Panc1 (cell line): Measurements from ENCODE around the gene NLRP6. TPM values are rescaled to one million over a fixed set of nuclear protein-coding genes. Genes with fewer than 3 reads are reported as not detected.

Experiments
- ATAC-seq: fragments of 200-7000 bp; cut with Tn5 transposase; 2 replicates; pipeline ENCODE4 v1.9.1; 2020; ENCODE audit warnings: mild to moderate bottlenecking, moderate library complexity
- BruUV-seq: library from RNA; stranded (reverse); fragments of 400-500 nt; replicated peaks from 2 replicates; lab custom pipeline; 2021; lab: Mats Ljungman, UMichigan
- CTCF ChIA-PET: fragments of 300-600 bp; sonication (Branson Sonifier 250); formaldehyde crosslinking; loops from one replicate; lab custom pipeline; 2022; ENCODE audit warnings: antibody characterized with exemption; lab: Charles Lee
- POLR2A ChIA-PET: fragments of 300-600 bp; sonication (Branson Sonifier 250); formaldehyde crosslinking; loops from one replicate; lab custom pipeline; 2022; ENCODE audit warnings: antibody characterized with exemption; lab: Charles Lee
- DNase-seq: peaks from one replicate; pipeline ENCODE4 v3.0.0-alpha.2; 2010; ENCODE audit warnings: low read depth, low spot score
- H3K27ac ChIP-seq: 2 replicates; pipeline ENCODE4 v1.5.1; 2011; ENCODE audit warnings: mild to moderate bottlenecking, low read length, inconsistent platforms
- H3K27me3 ChIP-seq: fragments of 200-500 bp; sonication (Bioruptor generic); 2 replicates; pipeline ENCODE4 v1.6.0; 2014; ENCODE audit warnings: low read length, inconsistent platforms; ENCODE audit not compliant: control insufficient read depth, insufficient read depth
- H3K36me3 ChIP-seq: fragments of 200-500 bp; sonication (Bioruptor generic); 2 replicates; pipeline ENCODE4 v1.5.1; 2014; ENCODE audit warnings: inconsistent platforms, mild to moderate bottlenecking, low read length, moderate library complexity; ENCODE audit not compliant: control insufficient read depth, insufficient read depth
- H3K4me1 ChIP-seq: 2 replicates; pipeline ENCODE4 v1.5.1; 2011; ENCODE audit warnings: inconsistent platforms, mild to moderate bottlenecking, low read length, moderate library complexity; ENCODE audit not compliant: control insufficient read depth, insufficient read depth
- H3K4me3 ChIP-seq, 2 experiments: 2 replicates each; pipeline ENCODE4 v1.5.1; 2011 to 2012; ENCODE audit warnings: low read depth in 2 of 2, low read length in 2 of 2, mild to moderate bottlenecking in 2 of 2, inconsistent platforms in 1 of 2, moderate library complexity in 1 of 2
- H3K9me3 ChIP-seq: fragments of 200-500 bp; sonication (Bioruptor generic); 2 replicates; pipeline ENCODE4 v1.5.1; 2014; ENCODE audit warnings: low read depth, mild to moderate bottlenecking, inconsistent platforms, low read length, moderate library complexity; ENCODE audit not compliant: control insufficient read depth, insufficient read depth
- POLR2AphosphoS5 ChIP-seq: IDR thresholded peaks from 2 replicates; pipeline ENCODE4 v1.6.1; 2012; ENCODE audit warnings: mild to moderate bottlenecking, low read depth, low read length, moderate library complexity
- REST ChIP-seq, 2 experiments: IDR thresholded peaks; 2 replicates each; pipeline ENCODE4 v1.6.1; 2011 to 2012; ENCODE audit warnings: low read depth in 2 of 2, control low read depth in 1 of 2, low read length in 1 of 2, mild to moderate bottlenecking in 1 of 2, moderate library complexity in 1 of 2; ENCODE audit not compliant: insufficient read depth in 1 of 2
- SIN3A ChIP-seq: IDR thresholded peaks from 2 replicates; pipeline ENCODE4 v1.6.1; 2012; ENCODE audit warnings: low read depth, mild to moderate bottlenecking, low read length, moderate library complexity, borderline replicate concordance; ENCODE audit not compliant: insufficient read depth
- TCF7L2 ChIP-seq: IDR thresholded peaks from 2 replicates; pipeline ENCODE4 v1.6.1; 2011; ENCODE audit warnings: mild to moderate bottlenecking, low read depth, low read length, inconsistent platforms
- in situ Hi-C: cut with HindIII; loops from 2 replicates; pipeline ENCODE4 v1.10.0; 2016; ENCODE audit warnings: low sequenced_read_pairs, low pct_unique_long_range_greater_than_20kb
- intact Hi-C: fragments of 100-400 bp; cut with micrococcal nuclease; formaldehyde crosslinking; loops from one replicate; pipeline ENCODE4 v1.10.0; 2022; ENCODE audit not compliant: unreplicated experiment
- total RNA-seq: library from RNA; stranded (reverse); gene quantifications from one replicate; pipeline ENCODE4 v1.2.1, GENCODE V29; 2021; ENCODE audit not compliant: unreplicated experiment
- TF ChIP-seq, protein P1 (sequence below): fragments of 450-650 bp; IDR thresholded peaks from 2 replicates; pipeline ENCODE4 v1.5.1; 2017; ENCODE audit warnings: mild to moderate bottlenecking

The NLRP6 gene
- total RNA-seq, 1 experiment from 2014 or later, result 0.59 TPM

DNA sequence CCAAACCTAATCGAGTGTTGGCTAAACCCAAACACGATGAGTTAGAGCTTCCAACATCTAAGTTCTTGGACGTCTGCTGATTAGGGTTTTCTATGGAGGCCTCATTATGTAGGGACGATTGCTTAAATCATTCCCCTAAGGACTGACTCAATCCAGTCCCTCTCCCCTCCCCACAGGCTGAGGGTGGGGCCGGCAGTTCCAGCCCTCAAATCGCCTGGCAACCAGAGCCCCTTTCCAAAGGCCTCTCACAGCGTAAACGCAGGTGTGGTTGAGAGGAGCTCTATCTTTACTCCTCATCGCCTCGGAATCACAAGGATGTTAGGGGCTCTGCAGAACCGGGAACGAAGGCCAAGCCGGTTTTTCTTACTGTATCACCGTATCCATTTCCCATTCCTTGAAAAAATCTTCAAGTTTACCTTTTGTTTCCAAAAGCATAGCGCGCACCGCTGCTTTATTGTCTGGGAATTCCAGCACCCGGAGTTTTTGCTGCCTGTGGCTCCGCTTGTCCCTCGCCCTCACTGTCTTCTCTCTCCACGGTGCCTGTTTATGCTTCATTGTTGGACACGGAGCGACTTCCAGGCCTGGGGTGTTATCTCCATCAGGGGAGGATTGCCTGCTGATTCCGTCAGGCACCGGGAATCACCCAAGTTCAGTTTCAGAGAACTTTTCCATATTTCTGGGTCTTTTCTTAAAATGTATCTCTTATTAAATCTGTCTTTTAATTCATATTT, 56.2 kb downstream of the NLRP6 start:
- no peak overlapping the region for H3K4me3 ChIP-seq
- no peaks in the 10 kb centered on the region for H3K9me3 ChIP-seq
- peaks cover 6% of the 10 kb centered on the region; the same call in 1 of the 2 replicates for H3K4me1 ChIP-seq
- ChIA-PET POLR2A (interaction anchor here (0.5 kb wide), 1 partner anchor 48 kb away, joined by 5 read pairs; no protein-coding TSS in a partner anchor), CTCF (no interaction called here)
- no peaks in the 10 kb centered on the region for H3K36me3 ChIP-seq
- DNase-seq (no peak), ATAC-seq (no peak)
- no TSS peak for BruUV-seq
- TF ChIP-seq TCF7L2 (no peak), POLR2AphosphoS5 (no peak), SIN3A (no peak), REST (IDR thresholded peaks at IDR 0.05; ENCODE audit: insufficient read depth in 1 of 2, low read depth in 2 of 2, low read length in 1 of 2) (no peak)
- TF ChIP-seq, protein P1, sequence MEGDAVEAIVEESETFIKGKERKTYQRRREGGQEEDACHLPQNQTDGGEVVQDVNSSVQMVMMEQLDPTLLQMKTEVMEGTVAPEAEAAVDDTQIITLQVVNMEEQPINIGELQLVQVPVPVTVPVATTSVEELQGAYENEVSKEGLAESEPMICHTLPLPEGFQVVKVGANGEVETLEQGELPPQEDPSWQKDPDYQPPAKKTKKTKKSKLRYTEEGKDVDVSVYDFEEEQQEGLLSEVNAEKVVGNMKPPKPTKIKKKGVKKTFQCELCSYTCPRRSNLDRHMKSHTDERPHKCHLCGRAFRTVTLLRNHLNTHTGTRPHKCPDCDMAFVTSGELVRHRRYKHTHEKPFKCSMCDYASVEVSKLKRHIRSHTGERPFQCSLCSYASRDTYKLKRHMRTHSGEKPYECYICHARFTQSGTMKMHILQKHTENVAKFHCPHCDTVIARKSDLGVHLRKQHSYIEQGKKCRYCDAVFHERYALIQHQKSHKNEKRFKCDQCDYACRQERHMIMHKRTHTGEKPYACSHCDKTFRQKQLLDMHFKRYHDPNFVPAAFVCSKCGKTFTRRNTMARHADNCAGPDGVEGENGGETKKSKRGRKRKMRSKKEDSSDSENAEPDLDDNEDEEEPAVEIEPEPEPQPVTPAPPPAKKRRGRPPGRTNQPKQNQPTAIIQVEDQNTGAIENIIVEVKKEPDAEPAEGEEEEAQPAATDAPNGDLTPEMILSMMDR, result no peak
- no peaks in the 10 kb centered on the region for H3K27me3 ChIP-seq
- intact Hi-C loops, result no loop called here
- H3K27ac ChIP-seq, result no peak overlapping the region; the same call in 1 of the 2 replicates
- in situ Hi-C loops, result no loop called here

Other genes starting within 250 kb of the NLRP6 start
- gene SCGB1C1, start 85.3 kb upstream of the NLRP6 start, total RNA-seq, result not detected
- 89.0 TPM for gene BET1L, start 71.0 kb upstream of the NLRP6 start, total RNA-seq
- gene RIC8A, start 70.7 kb upstream of the NLRP6 start, total RNA-seq, result 264 TPM
- gene SIRT3, start 42.1 kb upstream of the NLRP6 start, total RNA-seq, result 37.5 TPM
- gene PSMD13, start 41.4 kb upstream of the NLRP6 start, total RNA-seq, result 271 TPM
- gene PGGHG, start 10.7 kb downstream of the NLRP6 start, total RNA-seq, result 115 TPM
- not detected for gene IFITM5, start 21.1 kb downstream of the NLRP6 start, total RNA-seq
- 183 TPM for gene IFITM2, start 29.4 kb downstream of the NLRP6 start, total RNA-seq
- gene IFITM1, start 35.6 kb downstream of the NLRP6 start, total RNA-seq, result 66.3 TPM
- gene IFITM3, start 42.5 kb downstream of the NLRP6 start, total RNA-seq, result 614 TPM
- 122 TPM for gene B4GALNT4, start 91.1 kb downstream of the NLRP6 start, total RNA-seq
- gene PKP3, start 115.8 kb downstream of the NLRP6 start, total RNA-seq, result 36.8 TPM
- 183 TPM for gene SIGIRR, start 136.6 kb downstream of the NLRP6 start, total RNA-seq
- gene ANO9, start 163.6 kb downstream of the NLRP6 start, total RNA-seq, result 61.4 TPM
- 103 TPM for gene PTDSS2, start 171.9 kb downstream of the NLRP6 start, total RNA-seq
- gene RNH1, start 228.8 kb downstream of the NLRP6 start, total RNA-seq, result 345 TPM